ES-I3 (cell line): ENCODE data around the gene TBC1D20.
"Not testable (repeated sequence)": the region's sequence is repeated elsewhere in the genome, so short reads cannot be mapped to it uniquely, and the experiment has no call there.

Experiments used
- H3K36me3 ChIP-seq: 2 replicates; pipeline ENCODE4 v1.6.1; 2013; ENCODE audit warnings: mild to moderate bottlenecking, low read length, control low read depth, moderate library complexity; ENCODE audit not compliant: insufficient read depth
- H3K4me1 ChIP-seq: 2 replicates; pipeline ENCODE4 v1.6.1; 2013; ENCODE audit warnings: mild to moderate bottlenecking, control low read depth, low read length; ENCODE audit not compliant: insufficient read depth
- H3K9ac ChIP-seq: 2 replicates; pipeline ENCODE4 v1.6.1; 2013; ENCODE audit warnings: low read depth, mild to moderate bottlenecking, low read length, moderate library complexity
- H3K9me3 ChIP-seq: 2 replicates; pipeline ENCODE4 v1.6.1; 2013; ENCODE audit warnings: mild to moderate bottlenecking, low read length, moderate library complexity; ENCODE audit not compliant: control insufficient read depth, insufficient read depth

Gene TBC1D20

DNA sequence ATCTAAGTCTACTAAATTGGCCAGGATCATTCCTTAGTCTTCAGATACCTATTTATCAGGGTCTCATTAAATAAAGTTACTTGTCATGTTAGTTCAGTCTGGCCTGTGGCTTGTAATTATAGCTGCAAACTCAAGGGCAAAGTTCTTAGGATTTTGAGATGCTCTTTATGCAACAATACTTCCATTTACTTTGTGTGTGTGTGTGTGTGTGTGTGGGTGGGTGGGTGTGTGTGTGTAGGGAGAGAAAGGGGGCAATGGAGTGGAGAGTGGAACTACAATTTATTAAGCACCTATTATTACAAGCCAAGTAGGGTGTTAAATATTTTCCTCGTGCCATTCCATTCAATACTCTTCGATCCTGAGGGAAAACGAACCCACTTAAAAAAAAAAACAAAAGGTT lies 17.7 kb upstream of the TBC1D20 start:
- Histone ChIP-seq H3K9me3 (no peaks in the 10 kb centered on the region), H3K36me3 (peaks cover 44% of the 10 kb centered on the region), H3K9ac (no peak overlapping the region), H3K4me1 (no peaks in the 10 kb centered on the region)

DNA sequence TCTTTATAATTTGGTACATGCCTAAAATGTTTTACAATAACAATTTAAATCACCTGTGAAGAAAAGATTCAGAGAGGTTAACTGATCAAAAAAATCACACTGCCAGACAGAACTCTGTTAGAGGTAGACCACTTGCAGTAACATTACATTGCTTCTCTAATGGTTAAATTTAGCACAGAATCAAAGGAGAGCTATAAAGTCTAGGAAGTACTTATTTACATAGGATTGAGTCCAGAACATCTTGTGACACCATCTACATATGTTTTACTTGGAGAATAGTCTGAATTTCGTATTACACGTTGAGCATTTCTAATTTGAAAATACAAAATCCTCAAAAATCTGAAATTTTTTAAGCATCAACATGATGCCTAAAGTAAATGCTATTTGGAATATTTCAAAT lies 17.2 kb upstream of the TBC1D20 start:
- Histone ChIP-seq H3K9ac (no peak overlapping the region), H3K4me1 (no peaks in the 10 kb centered on the region), H3K36me3 (peaks cover 41% of the 10 kb centered on the region), H3K9me3 (no peaks in the 10 kb centered on the region)

DNA sequence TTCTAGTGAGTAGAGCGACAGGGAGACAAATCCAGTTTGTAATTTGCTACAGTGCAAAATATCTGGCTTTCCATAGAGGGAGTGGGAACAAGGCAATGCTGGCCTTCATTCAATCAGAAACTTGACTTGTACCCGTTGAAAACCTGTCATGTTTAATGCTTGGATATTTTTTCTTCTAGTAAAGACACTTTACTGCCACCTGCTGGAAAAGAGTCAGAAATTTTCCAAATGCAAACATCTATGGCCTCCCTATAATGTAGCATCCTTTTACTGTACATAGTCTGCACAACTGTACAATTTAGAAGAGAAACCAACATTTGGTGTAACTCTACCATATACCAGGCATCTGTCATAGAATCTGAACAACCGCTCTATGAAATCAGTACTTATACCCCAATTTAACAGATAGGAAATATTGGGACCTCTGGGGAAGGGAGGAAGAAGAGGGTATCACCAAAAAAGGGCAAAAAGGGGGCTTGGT lies 16.7 kb upstream of the TBC1D20 start:
- Histone ChIP-seq H3K4me1 (no peaks in the 10 kb centered on the region), H3K9ac (no peak overlapping the region), H3K36me3 (peaks cover 40% of the 10 kb centered on the region), H3K9me3 (no peaks in the 10 kb centered on the region)

DNA sequence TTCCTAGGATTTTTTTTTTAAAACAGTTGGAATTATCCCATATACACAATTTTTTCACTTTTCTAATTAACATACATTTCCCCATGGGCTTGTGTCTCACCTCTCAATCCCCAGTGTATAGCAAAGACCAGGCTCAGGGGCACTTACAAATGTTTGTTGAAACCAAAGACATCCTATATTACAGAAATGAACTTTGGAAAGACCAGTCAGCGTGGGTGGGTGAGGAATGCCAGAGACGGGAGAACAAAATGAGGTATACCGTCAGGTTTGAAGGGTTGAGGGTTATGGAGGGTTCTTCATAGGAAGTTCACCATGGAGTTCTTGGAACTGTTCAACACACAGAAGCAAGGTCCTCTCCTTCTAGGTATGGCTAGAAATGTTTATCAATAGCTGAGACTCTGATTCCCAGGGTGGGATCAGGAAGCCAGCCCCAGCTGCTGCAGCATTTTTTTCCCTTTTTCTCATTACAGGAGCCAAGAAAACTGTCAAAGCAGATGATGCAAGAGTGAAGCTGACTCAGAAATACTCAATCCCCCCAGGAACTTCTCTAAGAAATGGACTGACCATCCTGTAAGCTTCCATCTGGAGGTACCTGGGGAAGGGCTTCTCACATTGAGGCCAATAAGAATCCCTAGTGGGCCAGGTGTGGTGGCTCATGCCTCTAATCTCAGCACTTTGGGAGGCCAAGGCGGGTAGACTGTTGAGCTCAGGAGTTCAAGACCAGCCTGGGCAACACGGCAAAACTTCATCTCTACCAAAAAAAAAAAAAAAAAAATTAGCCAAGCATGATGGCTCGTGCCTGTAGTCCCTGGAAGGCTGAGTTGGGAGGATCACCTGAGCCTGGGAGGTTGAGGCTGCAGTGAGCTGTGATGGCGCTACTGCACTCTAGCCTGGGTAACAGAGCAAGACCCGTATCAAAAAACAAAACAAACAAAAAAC lies 15.9 kb upstream of the TBC1D20 start:
- peaks cover 35% of the 10 kb centered on the region for H3K36me3 ChIP-seq
- no peaks in the 10 kb centered on the region for H3K4me1 ChIP-seq
- H3K9me3 ChIP-seq: no peaks in the 10 kb centered on the region; the same call in 1 of the 2 replicates
- H3K9ac ChIP-seq: no peak overlapping the region

DNA sequence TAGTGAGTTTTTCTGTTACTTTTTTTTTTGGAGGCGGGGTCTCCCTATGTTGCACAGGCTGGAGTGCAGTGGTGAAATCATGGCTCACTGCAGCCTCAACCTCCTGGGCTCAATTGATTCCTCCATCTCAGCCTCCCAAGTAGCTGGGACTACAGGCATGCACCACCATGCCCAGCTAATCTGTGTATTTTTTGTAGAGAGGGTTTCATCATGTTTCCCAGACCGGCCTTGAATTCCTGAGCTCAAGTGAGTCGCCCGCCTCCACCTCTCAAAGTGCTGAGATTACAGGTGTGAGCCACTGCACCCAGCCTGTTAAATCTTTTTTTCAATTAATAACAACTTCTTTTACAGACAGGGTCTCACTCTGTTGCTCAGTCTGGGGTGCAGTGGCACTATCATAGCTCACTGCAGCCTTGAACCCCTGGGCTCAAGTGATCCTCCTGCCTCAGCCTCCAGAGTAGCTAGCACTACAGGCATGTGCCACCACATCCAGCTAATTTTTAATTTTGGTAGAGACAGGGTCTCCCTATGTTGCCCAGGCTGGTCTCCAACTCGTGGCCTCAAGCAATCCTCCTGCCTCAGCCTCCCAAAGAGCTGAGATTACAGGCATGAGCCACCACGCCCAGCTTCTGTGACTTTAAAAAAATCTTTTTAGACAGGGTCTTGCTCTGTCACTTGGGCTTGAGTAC lies 14.4 kb upstream of the TBC1D20 start:
- H3K9me3 ChIP-seq, H3K4me1 ChIP-seq, H3K9ac ChIP-seq: not testable (repeated sequence)
- peaks cover 20% of the 10 kb centered on the region; the same call in 1 of the 2 replicates for H3K36me3 ChIP-seq

DNA sequence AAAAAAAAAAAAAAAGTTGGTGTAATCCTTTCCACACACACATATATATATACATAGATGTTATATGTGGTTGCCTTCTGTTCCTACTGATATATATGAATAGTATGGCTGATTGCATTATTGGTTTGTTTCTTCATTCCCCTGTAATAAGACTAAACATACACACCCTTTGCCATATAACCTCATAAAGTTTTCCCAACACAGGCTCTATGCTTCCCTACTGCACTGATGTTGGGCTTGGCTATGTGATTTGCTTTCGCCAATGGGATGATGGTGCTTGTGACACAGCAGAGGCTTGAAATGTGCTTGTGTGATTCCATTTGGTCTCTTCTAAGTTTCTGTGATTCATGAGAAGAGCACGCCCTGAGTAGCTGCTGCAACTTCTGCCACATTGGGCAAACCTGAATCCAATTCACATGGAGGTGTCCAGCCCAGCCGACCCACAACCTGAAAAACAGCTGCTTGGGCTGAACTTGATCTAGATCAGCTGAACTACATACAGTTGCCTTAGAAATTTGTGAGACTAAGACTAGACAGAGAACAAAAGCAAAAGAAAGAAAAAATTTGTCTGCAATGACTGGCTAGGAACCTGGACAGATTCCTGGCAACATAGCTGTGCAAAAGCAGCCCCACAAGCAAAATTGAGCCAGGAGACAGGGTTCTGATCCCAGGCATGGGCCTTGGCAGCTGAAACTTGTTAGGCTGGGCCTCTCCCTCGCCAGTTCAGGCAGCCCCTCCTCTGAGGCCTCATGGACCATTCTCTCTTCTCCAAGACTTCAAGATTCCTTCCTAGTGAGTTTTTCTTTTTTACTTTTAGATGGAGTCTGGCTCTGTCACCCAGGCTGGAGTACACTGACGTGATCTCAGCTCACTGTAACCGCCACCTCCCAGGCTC lies 13.4 kb upstream of the TBC1D20 start:
- H3K9ac ChIP-seq: no peak overlapping the region
- peaks cover 6% of the 10 kb centered on the region; the same call in 1 of the 2 replicates for H3K9me3 ChIP-seq
- H3K36me3 ChIP-seq: peaks cover 17% of the 10 kb centered on the region; the same call in 1 of the 2 replicates
- H3K4me1 ChIP-seq: no peaks in the 10 kb centered on the region

DNA sequence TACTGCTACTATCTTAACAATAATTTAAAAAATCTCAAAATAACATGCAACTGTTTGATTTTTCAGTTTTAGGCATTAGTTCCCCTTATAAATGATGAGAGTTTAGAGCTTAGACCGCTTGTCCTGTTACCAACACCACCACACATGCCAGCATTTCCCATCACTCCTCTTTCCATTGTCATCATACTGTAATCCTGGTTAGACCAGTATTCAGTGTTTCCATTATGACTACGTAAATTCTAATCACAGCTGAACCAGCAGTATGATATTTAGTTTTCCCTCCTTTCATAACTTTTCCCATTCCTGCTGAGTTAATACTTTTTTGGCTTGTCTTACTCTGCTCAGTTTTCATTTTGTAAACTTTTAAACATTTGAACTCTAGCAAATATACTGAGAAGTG lies 12.2 kb upstream of the TBC1D20 start:
- peaks cover 7% of the 10 kb centered on the region; the same call in 1 of the 2 replicates for H3K9me3 ChIP-seq
- H3K36me3 ChIP-seq: peaks cover 13% of the 10 kb centered on the region; the same call in 1 of the 2 replicates
- no peak overlapping the region for H3K9ac ChIP-seq

DNA sequence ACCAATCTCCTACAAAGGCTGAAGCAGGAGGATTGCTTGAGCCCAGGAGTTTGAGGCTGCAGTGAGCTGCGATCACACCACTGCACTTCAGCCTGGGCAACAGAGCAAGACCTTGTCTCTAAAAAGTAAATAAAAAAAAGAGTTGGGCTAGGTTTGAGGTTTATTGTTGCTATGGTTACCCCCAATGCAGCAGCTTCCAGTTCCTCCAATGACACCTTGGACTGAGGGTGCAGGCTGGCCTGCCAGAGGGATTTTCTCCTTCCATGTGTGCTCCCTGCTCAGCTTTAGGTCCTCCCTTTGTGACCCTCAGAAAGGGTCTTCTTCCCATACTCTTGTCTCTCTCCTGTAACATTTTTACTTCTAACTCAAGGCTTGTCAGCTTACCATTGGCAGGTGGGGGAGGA lies 10.6 kb upstream of the TBC1D20 start:
- Histone ChIP-seq H3K36me3 (peaks cover 5% of the 10 kb centered on the region; the same call in 1 of the 2 replicates), H3K9me3 (peaks cover 7% of the 10 kb centered on the region; the same call in 1 of the 2 replicates), H3K9ac (no peak overlapping the region), H3K4me1 (no peaks in the 10 kb centered on the region)

More for the DNA sequence above, 12.2 kb upstream of the TBC1D20 start:
- H3K4me1 ChIP-seq: no peaks in the 10 kb centered on the region

DNA sequence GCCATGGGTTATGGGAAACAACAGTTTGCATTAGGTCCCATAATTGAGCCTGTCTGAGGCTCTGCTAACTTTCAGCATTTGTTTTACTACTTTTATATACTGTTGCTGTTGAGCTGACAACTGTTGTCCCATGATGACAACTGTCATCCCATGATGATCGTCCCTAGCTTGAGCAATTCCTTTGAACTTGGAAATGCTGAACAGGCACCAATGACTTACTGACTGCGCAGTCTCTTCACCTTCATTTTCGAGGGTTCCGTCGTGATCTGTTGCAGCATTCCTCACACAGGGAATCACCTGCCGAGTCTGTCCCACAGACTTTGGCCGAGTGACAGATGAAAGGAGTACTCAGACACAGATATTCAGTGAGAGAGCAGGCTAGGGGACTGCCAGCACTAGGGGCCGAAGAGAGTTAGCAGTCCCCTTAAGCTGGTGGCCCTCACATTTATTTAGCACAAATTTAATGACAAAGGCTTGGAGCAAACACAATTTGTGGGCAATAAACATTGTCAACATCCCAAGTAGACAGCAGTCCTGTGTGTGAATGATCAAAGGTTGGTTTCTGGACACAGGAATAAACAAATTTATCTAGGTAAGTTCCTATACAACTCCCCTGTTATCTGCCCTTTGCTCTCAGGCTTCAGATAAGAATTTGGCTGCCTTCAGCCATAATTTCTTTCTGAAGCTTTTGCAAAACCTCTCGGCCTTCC lies 10.0 kb upstream of the TBC1D20 start:
- peaks cover 4% of the 10 kb centered on the region; the same call in 1 of the 2 replicates for H3K36me3 ChIP-seq
- no peak overlapping the region for H3K9ac ChIP-seq
- H3K9me3 ChIP-seq: peaks cover 7% of the 10 kb centered on the region; the same call in 1 of the 2 replicates

DNA sequence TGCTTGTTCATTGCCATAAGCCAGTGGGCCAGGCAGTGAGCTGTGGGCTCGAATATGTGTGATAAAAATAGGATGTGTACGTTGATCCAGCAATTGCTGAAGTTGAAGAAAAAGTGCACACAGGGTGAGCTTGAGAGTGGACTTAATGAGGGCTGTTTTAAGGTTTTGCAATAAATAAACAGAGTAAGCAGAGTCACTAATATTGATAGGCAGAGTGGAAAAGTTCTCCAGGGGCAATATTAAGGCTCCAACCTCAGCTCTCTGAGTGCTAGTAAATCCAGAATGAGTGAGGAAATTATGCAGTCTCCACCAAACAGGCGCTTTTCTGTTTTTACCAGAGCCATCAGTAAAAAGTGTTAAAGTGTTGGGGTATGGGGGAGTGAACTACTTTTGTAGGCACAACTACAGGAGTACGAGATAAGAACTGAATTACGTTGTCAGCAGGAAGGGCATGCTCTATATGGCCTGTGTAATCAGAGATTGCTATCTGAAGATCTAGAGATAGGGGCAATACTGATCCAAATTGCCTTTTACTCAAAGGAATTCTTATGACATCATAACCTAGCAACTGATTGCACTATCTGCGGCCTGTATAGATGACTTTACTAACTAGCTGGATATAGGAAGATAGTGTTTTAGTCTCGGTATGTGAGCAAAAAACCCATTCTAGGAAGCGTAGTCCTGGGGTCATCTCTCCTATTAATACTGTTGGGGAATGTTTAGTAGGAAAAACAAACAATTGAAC lies 7.6 kb upstream of the TBC1D20 start:
- peaks cover 4% of the 10 kb centered on the region; the same call in 1 of the 2 replicates for H3K36me3 ChIP-seq
- no peaks in the 10 kb centered on the region for H3K4me1 ChIP-seq
- no peak overlapping the region for H3K9ac ChIP-seq
- peaks cover 7% of the 10 kb centered on the region; the same call in 1 of the 2 replicates for H3K9me3 ChIP-seq

More for the DNA sequence above, 10.0 kb upstream of the TBC1D20 start:
- no peaks in the 10 kb centered on the region for H3K4me1 ChIP-seq

DNA sequence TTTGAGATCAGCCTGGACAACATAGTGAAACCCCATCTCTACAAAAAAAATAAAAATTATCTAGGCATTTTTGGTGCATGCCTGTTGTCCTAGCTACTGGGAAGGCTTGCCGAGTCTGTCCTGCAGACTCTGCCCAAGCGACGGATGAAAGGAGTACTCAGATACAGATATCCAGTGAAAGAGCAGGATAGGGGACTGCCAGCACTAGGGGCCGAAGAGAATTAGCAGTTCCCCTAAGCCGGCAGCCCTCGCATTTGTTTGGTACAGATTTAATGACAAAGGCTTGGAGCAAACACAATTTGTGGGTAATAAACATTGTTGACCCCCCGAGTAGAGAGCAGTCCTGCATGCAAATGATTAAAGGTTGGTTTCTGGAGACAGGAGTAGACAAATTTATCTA lies 5.4 kb upstream of the TBC1D20 start:
- Histone ChIP-seq H3K9me3 (peaks cover 3% of the 10 kb centered on the region; the same call in 1 of the 2 replicates), H3K36me3 (no peaks in the 10 kb centered on the region), H3K4me1 (no peaks in the 10 kb centered on the region), H3K9ac (no peak overlapping the region)

DNA sequence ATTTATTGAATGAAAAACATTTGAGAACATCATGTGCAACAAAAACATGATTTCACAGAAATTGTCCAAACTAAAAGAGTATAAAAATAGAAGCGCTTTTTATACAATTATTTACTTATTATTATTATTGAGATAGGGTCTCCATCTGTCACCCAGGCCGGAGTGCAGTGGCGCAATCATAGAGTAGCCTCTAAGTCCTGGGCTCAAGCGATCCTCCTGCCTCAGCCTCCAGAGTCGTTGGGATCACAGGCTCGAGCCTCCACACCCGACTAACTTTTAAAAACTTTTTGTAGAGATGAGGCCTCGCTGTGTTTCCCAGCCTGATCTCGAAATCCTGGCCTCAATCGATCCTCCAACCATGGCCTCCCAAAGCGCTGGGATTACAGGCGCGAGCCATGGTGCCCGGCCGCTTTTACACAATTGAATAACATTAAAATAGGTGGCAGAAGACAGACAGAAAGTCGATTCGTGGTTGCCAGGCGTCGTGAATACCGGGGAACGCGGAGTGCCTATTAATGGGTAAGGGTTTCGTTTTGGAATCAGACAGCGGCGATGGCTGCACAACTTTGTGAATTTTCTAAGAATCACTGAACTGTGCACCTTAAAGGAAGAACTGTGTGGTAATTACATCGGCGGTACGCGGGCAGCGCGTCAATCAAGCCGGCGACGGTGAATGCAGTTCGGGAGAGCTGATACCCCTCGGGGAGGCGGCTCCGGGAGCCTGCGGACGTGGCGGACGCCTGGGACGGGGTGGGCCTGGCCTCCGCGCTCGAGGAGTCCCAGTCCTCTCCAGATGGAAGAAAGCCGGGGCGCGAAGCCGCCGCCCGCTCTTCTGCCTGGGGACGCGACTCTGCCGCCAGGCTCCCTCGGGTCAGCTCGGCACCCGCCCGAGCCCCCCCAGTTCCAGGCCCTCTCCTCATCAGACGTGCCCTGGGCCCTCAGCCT lies 807 bp downstream of the TBC1D20 start:
- Histone ChIP-seq H3K9me3 (no peaks in the 10 kb centered on the region), H3K4me1 (peaks cover 5% of the 10 kb centered on the region; the same call in 1 of the 2 replicates), H3K36me3 (no peaks in the 10 kb centered on the region), H3K9ac (peak overlapping the region; percentile 95)
